Caco-2 (cell line): Measurements from ENCODE around the gene MCTP2. TPM values are rescaled to one million over a fixed set of nuclear protein-coding genes. Genes with fewer than 3 reads are reported as not detected.

ENCODE experiments used
- BruUV-seq: library from RNA; stranded (reverse); fragments of 400-500 nt; replicated peaks from 2 replicates; lab custom pipeline; 2021; lab: Mats Ljungman, UMichigan
- CTCF ChIA-PET: fragments of 300-600 bp; sonication (Branson Sonifier 250); formaldehyde crosslinking; loops from one replicate; lab custom pipeline; 2022; ENCODE audit warnings: antibody characterized with exemption; lab: Charles Lee
- POLR2A ChIA-PET: fragments of 300-600 bp; sonication (Branson Sonifier 250); formaldehyde crosslinking; loops from one replicate; lab custom pipeline; 2022; ENCODE audit warnings: antibody characterized with exemption; lab: Charles Lee
- DNase-seq, 2 experiments: peaks; one replicate each; pipeline versions ENCODE4 v3.0.0 to v3.0.0-alpha.2; 2020 to 2022
- H3K27me3 ChIP-seq: replicated peaks from 2 replicates; pipeline ENCODE4 v1.6.0; 2011; ENCODE audit warnings: low read length; ENCODE audit not compliant: control insufficient read depth, insufficient read depth
- H3K36me3 ChIP-seq: 2 replicates; pipeline ENCODE4 v1.5.1; 2011; ENCODE audit warnings: low read length; ENCODE audit not compliant: control insufficient read depth, insufficient read depth
- H3K4me1 ChIP-seq: fragments of 250-450 bp; sonication (Bioruptor Pico); 2 replicates; pipeline ENCODE4 v1.5.1; 2020; ENCODE audit warnings: mild to moderate bottlenecking
- H3K4me3 ChIP-seq: 2 replicates; pipeline ENCODE4 v1.5.1; 2011; ENCODE audit warnings: low read depth, mild to moderate bottlenecking, control low read depth, low read length
- H3K9me3 ChIP-seq: fragments of 250-450 bp; sonication (Bioruptor Pico); 2 replicates; pipeline ENCODE4 v1.5.1; 2020; ENCODE audit warnings: mild to moderate bottlenecking, moderate library complexity
- H3K27ac Mint-ChIP-seq: one replicate; pipeline ENCODE4 v1.8.0; 2022; ENCODE audit warnings: mixed read lengths; ENCODE audit not compliant: unreplicated experiment
- H3K27me3 Mint-ChIP-seq: one replicate; pipeline ENCODE4 v1.8.0; 2022; ENCODE audit warnings: mixed read lengths; ENCODE audit not compliant: insufficient read depth, unreplicated experiment
- H3K36me3 Mint-ChIP-seq: one replicate; pipeline ENCODE4 v1.8.0; 2022; ENCODE audit warnings: mild to moderate bottlenecking, mixed read lengths; ENCODE audit not compliant: insufficient read depth, unreplicated experiment
- H3K4me1 Mint-ChIP-seq: one replicate; pipeline ENCODE4 v1.8.0; 2022; ENCODE audit warnings: low read depth, mixed read lengths; ENCODE audit not compliant: unreplicated experiment
- H3K4me3 Mint-ChIP-seq: one replicate; pipeline ENCODE4 v1.8.0; 2022; ENCODE audit warnings: mild to moderate bottlenecking, moderate library complexity, mixed read lengths; ENCODE audit not compliant: unreplicated experiment
- H3K9me3 Mint-ChIP-seq: one replicate; pipeline ENCODE4 v1.8.0; 2022; ENCODE audit warnings: mixed read lengths; ENCODE audit not compliant: unreplicated experiment
- CTCF ChIP-seq, 2 experiments: fragments of 200-600 bp in 1 of 2; IDR thresholded peaks; 1 replicate in 1 of 2; 2 replicates in 1 of 2; pipeline versions ENCODE4 v1.5.1 to v1.8.0; 2011 to 2022; ENCODE audit warnings: antibody characterized with exemption in 1 of 2, control low read depth in 1 of 2, inconsistent platforms in 1 of 2, low read depth in 1 of 2, low read length in 1 of 2, mild to moderate bottlenecking in 1 of 2, moderate library complexity in 1 of 2; ENCODE audit not compliant: insufficient read depth in 1 of 2, severe bottlenecking in 1 of 2, unreplicated experiment in 1 of 2
- intact Hi-C: fragments of 100-400 bp; cut with micrococcal nuclease; formaldehyde crosslinking; loops from one replicate; pipeline ENCODE4 v1.10.0; 2022; ENCODE audit not compliant: unreplicated experiment
- total RNA-seq: library from RNA; stranded (reverse); gene quantifications from 2 replicates; pipeline ENCODE4 v1.2.3, GENCODE V29; 2022

The MCTP2 gene
- total RNA-seq, 1 experiment from 2014 or later: 9.9 TPM

DNA sequence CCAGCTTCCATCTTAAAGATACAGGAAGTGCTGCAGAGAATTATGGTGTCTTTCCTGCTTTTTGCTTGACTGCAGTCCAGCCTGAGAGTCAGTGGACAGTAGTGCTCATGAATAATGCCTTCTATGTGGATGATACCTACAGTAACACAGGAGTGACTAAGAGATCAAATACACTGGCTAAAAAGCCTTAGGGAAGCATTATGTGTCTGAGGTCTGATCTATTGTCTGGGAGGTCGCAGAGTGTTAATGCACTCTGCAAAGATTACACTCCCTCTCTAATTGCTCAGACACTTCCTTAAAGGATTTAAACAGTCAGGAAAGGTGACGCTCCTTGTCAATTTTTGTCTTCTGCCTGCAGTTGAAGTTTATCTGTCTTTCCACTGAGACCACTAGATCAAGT is 183.6 kb downstream of the MCTP2 start:
- H3K36me3 ChIP-seq: no peaks in the 10 kb centered on the region
- no peak for DNase-seq
- intact Hi-C loops: loop anchor here (1.0 kb wide), 1 partner anchor 251 kb away; no protein-coding TSS in a partner anchor
- no peaks in the 10 kb centered on the region for H3K4me1 ChIP-seq
- Mint-ChIP-seq H3K27ac (no peak overlapping the region), H3K4me1 (no peaks in the 10 kb centered on the region), H3K27me3 (no peaks in the 10 kb centered on the region), H3K4me3 (no peak overlapping the region), H3K9me3 (no peaks in the 10 kb centered on the region), H3K36me3 (no peaks in the 10 kb centered on the region)
- ChIA-PET CTCF (interaction anchor here (0.7 kb wide), 1 partner anchor 53 kb away, joined by 3 read pairs; no protein-coding TSS in a partner anchor), POLR2A (no interaction called here)
- no peak for TF ChIP-seq CTCF (IDR thresholded peaks at IDR 0.05; ENCODE audit: insufficient read depth in 1 of 2, low read depth in 1 of 2, low read length in 1 of 2, severe bottlenecking in 1 of 2, unreplicated experiment in 1 of 2)
- no TSS peak for BruUV-seq
- H3K9me3 ChIP-seq: no peaks in the 10 kb centered on the region
- H3K4me3 ChIP-seq: no peak overlapping the region
- no peaks in the 10 kb centered on the region for H3K27me3 ChIP-seq

DNA sequence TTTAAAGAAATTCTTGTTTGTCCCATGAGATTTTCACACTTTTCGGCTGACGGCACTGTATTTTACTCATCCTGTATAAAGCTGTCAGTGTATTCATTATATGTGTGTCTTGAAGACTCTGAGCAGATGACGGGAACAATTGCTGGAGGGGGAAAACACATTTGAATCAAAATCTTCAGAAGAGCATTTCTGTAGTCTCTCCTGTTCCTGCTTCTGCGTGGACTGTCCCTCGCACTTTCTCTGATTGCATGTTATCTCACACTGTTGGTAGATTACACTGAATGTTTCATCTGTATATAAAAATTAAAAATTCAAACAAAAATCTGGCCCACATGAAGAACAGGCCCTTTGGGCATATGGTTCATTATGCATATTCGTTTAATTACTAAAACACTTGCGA is 184.9 kb downstream of the MCTP2 start:
- H3K27ac Mint-ChIP-seq: no peak overlapping the region
- POLR2A ChIA-PET: no interaction called here

GRCh38 chr15:94416820-94417219 is 185.5 kb downstream of the MCTP2 start:
- H3K4me3 Mint-ChIP-seq: no peak overlapping the region
- no peaks in the 10 kb centered on the region for H3K9me3 ChIP-seq
- no peaks in the 10 kb centered on the region for H3K27me3 ChIP-seq
- DNase-seq: no peak
- no peaks in the 10 kb centered on the region for H3K36me3 ChIP-seq
- H3K27ac Mint-ChIP-seq: no peak overlapping the region
- no TSS peak for BruUV-seq
- H3K36me3 Mint-ChIP-seq: no peaks in the 10 kb centered on the region
- intact Hi-C loops: no loop called here
- H3K27me3 Mint-ChIP-seq: no peaks in the 10 kb centered on the region
- H3K4me3 ChIP-seq: no peak overlapping the region
- no peaks in the 10 kb centered on the region for H3K4me1 Mint-ChIP-seq
- POLR2A ChIA-PET: no interaction called here
- TF ChIP-seq CTCF (IDR thresholded peaks at IDR 0.05; ENCODE audit: insufficient read depth in 1 of 2, low read depth in 1 of 2, low read length in 1 of 2, severe bottlenecking in 1 of 2, unreplicated experiment in 1 of 2): no peak
- H3K9me3 Mint-ChIP-seq: no peaks in the 10 kb centered on the region
- H3K4me1 ChIP-seq: no peaks in the 10 kb centered on the region
- CTCF ChIA-PET: interaction anchor here (0.6 kb wide), 1 partner anchor 160 kb away, joined by 3 read pairs; no protein-coding TSS in a partner anchor

More for the DNA sequence above, 184.9 kb downstream of the MCTP2 start:
- H3K9me3 ChIP-seq: no peaks in the 10 kb centered on the region
- H3K4me3 ChIP-seq: no peak overlapping the region
- H3K36me3 Mint-ChIP-seq: no peaks in the 10 kb centered on the region
- H3K27me3 Mint-ChIP-seq: no peaks in the 10 kb centered on the region
- TF ChIP-seq CTCF (IDR thresholded peaks at IDR 0.05; ENCODE audit: insufficient read depth in 1 of 2, low read depth in 1 of 2, low read length in 1 of 2, severe bottlenecking in 1 of 2, unreplicated experiment in 1 of 2): no peak
- CTCF ChIA-PET: interaction anchor here (0.6 kb wide), 1 partner anchor 160 kb away, joined by 3 read pairs; no protein-coding TSS in a partner anchor
- H3K4me1 Mint-ChIP-seq: no peaks in the 10 kb centered on the region
- H3K4me3 Mint-ChIP-seq: no peak overlapping the region
- no TSS peak for BruUV-seq
- H3K4me1 ChIP-seq: no peaks in the 10 kb centered on the region
- H3K9me3 Mint-ChIP-seq: no peaks in the 10 kb centered on the region
- DNase-seq: no peak
- intact Hi-C loops: no loop called here
- H3K27me3 ChIP-seq: no peaks in the 10 kb centered on the region
- no peaks in the 10 kb centered on the region for H3K36me3 ChIP-seq
